Memory B cell (primary cell): Measurements from ENCODE around the gene FCMR.

Experiments
- ATAC-seq: fragments of 150-1000 bp; cut with Tn5 transposase; 2 replicates; pipeline ENCODE4 v1.10.0; 2021; ENCODE audit warnings: low read depth, mild to moderate bottlenecking, moderate library complexity
- DNase-seq, 2 donors: peaks; one replicate each; pipeline ENCODE4 v3.0.0; 2022; ENCODE audit warnings: low spot score in 2 of 2
- H3K27ac Mint-ChIP-seq: one replicate; pipeline ENCODE4 v1.8.0; 2022; ENCODE audit warnings: mild to moderate bottlenecking, moderate library complexity, mixed read lengths
- H3K27me3 Mint-ChIP-seq: one replicate; pipeline ENCODE4 v1.8.0; 2022; ENCODE audit warnings: mixed read lengths
- H3K36me3 Mint-ChIP-seq: one replicate; pipeline ENCODE4 v1.8.0; 2022; ENCODE audit warnings: mild to moderate bottlenecking, mixed read lengths
- H3K4me1 Mint-ChIP-seq: one replicate; pipeline ENCODE4 v1.8.0; 2022; ENCODE audit warnings: mixed read lengths
- H3K4me3 Mint-ChIP-seq: one replicate; pipeline ENCODE4 v1.8.0; 2022; ENCODE audit warnings: mild to moderate bottlenecking, moderate library complexity, mixed read lengths
- H3K9me3 Mint-ChIP-seq: one replicate; pipeline ENCODE4 v1.8.0; 2022; ENCODE audit warnings: mixed read lengths

FCMR gene

GRCh38 chr1:206895325-206895724, 26.4 kb downstream of the FCMR start:
- H3K4me3 Mint-ChIP-seq, result no peak overlapping the region
- no peaks in the 10 kb centered on the region for H3K27me3 Mint-ChIP-seq
- H3K27ac Mint-ChIP-seq, result no peak overlapping the region
- peaks cover 10% of the 10 kb centered on the region for H3K4me1 Mint-ChIP-seq
- DNase-seq (no peak), ATAC-seq (no peak)
- H3K9me3 Mint-ChIP-seq, result no peaks in the 10 kb centered on the region
- no peaks in the 10 kb centered on the region for H3K36me3 Mint-ChIP-seq

- Mint-ChIP-seq H3K27me3 (no peaks in the 10 kb centered on the region), H3K36me3 (no peaks in the 10 kb centered on the region), H3K9me3 (no peaks in the 10 kb centered on the region), H3K4me1 (peaks cover 6% of the 10 kb centered on the region), H3K27ac (no peak overlapping the region), H3K4me3 (no peak overlapping the region)
- no peak for DNase-seq
- no peak for ATAC-seq
These were observed 28.4 kb downstream of the FCMR start for GRCh38 chr1:206893380-206893779.

GRCh38 chr1:206892351-206892984, 29.3 kb downstream of the FCMR start:
- no peak for DNase-seq
- no peaks in the 10 kb centered on the region for H3K9me3 Mint-ChIP-seq
- no peak overlapping the region for H3K4me3 Mint-ChIP-seq
- H3K4me1 Mint-ChIP-seq, result peaks cover 3% of the 10 kb centered on the region
- H3K27ac Mint-ChIP-seq, result no peak overlapping the region
- H3K36me3 Mint-ChIP-seq, result no peaks in the 10 kb centered on the region
- no peak for ATAC-seq
- H3K27me3 Mint-ChIP-seq, result peaks cover 1% of the 10 kb centered on the region

GRCh38 chr1:206891412-206891811, 30.3 kb downstream of the FCMR start:
- Mint-ChIP-seq H3K9me3 (no peaks in the 10 kb centered on the region), H3K4me3 (no peak overlapping the region), H3K4me1 (peaks cover 3% of the 10 kb centered on the region), H3K27ac (no peak overlapping the region), H3K27me3 (peaks cover 1% of the 10 kb centered on the region), H3K36me3 (no peaks in the 10 kb centered on the region)
- DNase-seq, result no peak
- ATAC-seq, result no peak

GRCh38 chr1:206890125-206891060, 31.3 kb downstream of the FCMR start:
- peaks cover 3% of the 10 kb centered on the region for H3K4me1 Mint-ChIP-seq
- peak; percentile 47 for ATAC-seq
- H3K4me3 Mint-ChIP-seq, result no peak overlapping the region

GRCh38 chr1:206887701-206888100, 34.0 kb downstream of the FCMR start:
- Mint-ChIP-seq H3K4me1 (peaks cover 3% of the 10 kb centered on the region), H3K27ac (no peak overlapping the region), H3K4me3 (no peak overlapping the region), H3K27me3 (peaks cover 5% of the 10 kb centered on the region), H3K36me3 (no peaks in the 10 kb centered on the region), H3K9me3 (peaks cover under 1% of the 10 kb centered on the region)
- ATAC-seq, result no peak
- no peak for DNase-seq

More at GRCh38 chr1:206890125-206891060, 31.3 kb downstream of the FCMR start:
- Mint-ChIP-seq H3K9me3 (no peaks in the 10 kb centered on the region), H3K27me3 (peaks cover 4% of the 10 kb centered on the region), H3K36me3 (no peaks in the 10 kb centered on the region), H3K27ac (no peak overlapping the region)
- no peak for DNase-seq

- peaks cover 2% of the 10 kb centered on the region for H3K9me3 Mint-ChIP-seq
- no peak for DNase-seq
- no peak overlapping the region for H3K4me3 Mint-ChIP-seq
- H3K4me1 Mint-ChIP-seq, result peaks cover 3% of the 10 kb centered on the region
- H3K27ac Mint-ChIP-seq, result no peak overlapping the region
- no peaks in the 10 kb centered on the region for H3K36me3 Mint-ChIP-seq
- no peak for ATAC-seq
- peaks cover 6% of the 10 kb centered on the region for H3K27me3 Mint-ChIP-seq
These were observed 34.9 kb downstream of the FCMR start for GRCh38 chr1:206886831-206887230.

- no peak for ATAC-seq
- H3K27ac Mint-ChIP-seq, result no peak overlapping the region
These were observed 36.2 kb downstream of the FCMR start for GRCh38 chr1:206885341-206886060.

GRCh38 chr1:206883876-206884275, 37.9 kb downstream of the FCMR start:
- H3K9me3 Mint-ChIP-seq, result peaks cover 5% of the 10 kb centered on the region
- DNase-seq (no peak), ATAC-seq (no peak)
- H3K36me3 Mint-ChIP-seq, result peaks cover 2% of the 10 kb centered on the region
- H3K4me1 Mint-ChIP-seq, result no peaks in the 10 kb centered on the region
- H3K27me3 Mint-ChIP-seq, result peaks cover 6% of the 10 kb centered on the region
- no peak overlapping the region for H3K4me3 Mint-ChIP-seq
- H3K27ac Mint-ChIP-seq, result no peak overlapping the region

More at GRCh38 chr1:206885341-206886060, 36.2 kb downstream of the FCMR start:
- Mint-ChIP-seq H3K36me3 (no peaks in the 10 kb centered on the region), H3K27me3 (peaks cover 6% of the 10 kb centered on the region), H3K9me3 (peaks cover 2% of the 10 kb centered on the region), H3K4me3 (no peak overlapping the region), H3K4me1 (peaks cover 2% of the 10 kb centered on the region)
- DNase-seq, result no peak

- Mint-ChIP-seq H3K27ac (no peak overlapping the region), H3K4me3 (no peak overlapping the region), H3K27me3 (peaks cover 5% of the 10 kb centered on the region), H3K9me3 (peaks cover 5% of the 10 kb centered on the region), H3K36me3 (peaks cover 2% of the 10 kb centered on the region), H3K4me1 (no peaks in the 10 kb centered on the region)
- ATAC-seq (no peak), DNase-seq (no peak)
These were observed 38.6 kb downstream of the FCMR start for GRCh38 chr1:206883160-206883559.

- DNase-seq (no peak), ATAC-seq (no peak)
- Mint-ChIP-seq H3K27me3 (peaks cover 5% of the 10 kb centered on the region), H3K4me3 (no peak overlapping the region), H3K36me3 (peaks cover 2% of the 10 kb centered on the region), H3K4me1 (no peaks in the 10 kb centered on the region), H3K9me3 (peaks cover 5% of the 10 kb centered on the region), H3K27ac (no peak overlapping the region)
These were observed 39.2 kb downstream of the FCMR start for GRCh38 chr1:206882555-206882954.

- H3K27me3 Mint-ChIP-seq, result peaks cover 2% of the 10 kb centered on the region
- DNase-seq, result no peak
- no peaks in the 10 kb centered on the region for H3K4me1 Mint-ChIP-seq
- H3K4me3 Mint-ChIP-seq, result no peak overlapping the region
- H3K9me3 Mint-ChIP-seq, result peaks cover 8% of the 10 kb centered on the region
- H3K36me3 Mint-ChIP-seq, result peaks cover 10% of the 10 kb centered on the region
- no peak overlapping the region for H3K27ac Mint-ChIP-seq
- ATAC-seq, result no peak
These were observed 41.4 kb downstream of the FCMR start for GRCh38 chr1:206880314-206880713.

GRCh38 chr1:206878456-206878855, 43.3 kb downstream of the FCMR start:
- DNase-seq (no peak), ATAC-seq (no peak)
- H3K4me3 Mint-ChIP-seq, result no peak overlapping the region
- peaks cover 2% of the 10 kb centered on the region for H3K27me3 Mint-ChIP-seq
- no peak overlapping the region for H3K27ac Mint-ChIP-seq
- H3K4me1 Mint-ChIP-seq, result no peaks in the 10 kb centered on the region
- H3K36me3 Mint-ChIP-seq, result peaks cover 10% of the 10 kb centered on the region
- H3K9me3 Mint-ChIP-seq, result peaks cover 8% of the 10 kb centered on the region
